Activated T-cell treated with anti-CD3 and anti-CD28 coated beads for 1 hour (primary cell): Measurements from ENCODE around the gene FAM163B.

ENCODE experiments used
- DNase-seq: peaks from one replicate; pipeline ENCODE4 v3.0.0-alpha.2; 2020; ENCODE audit warnings: low read depth

Gene FAM163B

DNA sequence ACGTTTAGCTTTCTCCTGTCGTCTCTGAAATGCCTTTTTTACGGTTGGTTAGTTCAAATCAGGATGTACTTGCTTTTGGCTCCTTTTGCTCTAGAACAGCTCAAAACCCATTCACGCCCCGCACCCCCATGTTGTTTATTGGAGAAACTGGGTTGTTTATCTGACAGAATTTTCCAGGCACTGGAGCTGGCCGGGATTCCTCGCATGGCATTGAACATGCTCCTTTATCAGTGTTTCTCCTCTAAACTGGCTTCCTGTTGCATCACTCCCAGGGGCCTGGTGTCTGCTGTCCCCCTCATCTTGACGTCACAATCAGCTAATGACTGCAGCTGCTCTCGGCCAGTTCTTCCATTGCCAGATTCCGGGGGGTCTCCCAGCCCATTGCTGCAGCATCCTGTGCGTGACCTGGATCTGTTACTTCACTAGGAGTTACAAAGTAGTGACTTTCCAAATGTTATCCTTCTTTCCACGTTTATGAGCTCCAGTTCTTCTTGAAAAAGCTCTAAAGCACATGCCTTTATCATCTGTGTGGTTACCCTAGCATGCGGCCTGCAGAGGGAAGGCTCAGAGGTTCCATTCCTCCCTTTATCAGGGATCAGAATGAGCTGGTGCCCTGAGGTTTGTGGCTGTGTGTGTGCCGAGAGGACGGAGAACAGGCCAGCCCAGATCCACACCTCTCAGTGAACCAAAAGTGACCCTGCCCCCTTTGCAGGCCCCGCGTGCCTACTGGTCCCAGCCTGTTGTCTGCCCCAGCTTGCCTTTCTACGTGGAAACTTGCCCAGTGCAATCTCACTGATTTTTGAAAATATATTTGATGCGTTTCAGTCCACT is 27.5 kb downstream of the FAM163B start:
- no peak for DNase-seq

DNA sequence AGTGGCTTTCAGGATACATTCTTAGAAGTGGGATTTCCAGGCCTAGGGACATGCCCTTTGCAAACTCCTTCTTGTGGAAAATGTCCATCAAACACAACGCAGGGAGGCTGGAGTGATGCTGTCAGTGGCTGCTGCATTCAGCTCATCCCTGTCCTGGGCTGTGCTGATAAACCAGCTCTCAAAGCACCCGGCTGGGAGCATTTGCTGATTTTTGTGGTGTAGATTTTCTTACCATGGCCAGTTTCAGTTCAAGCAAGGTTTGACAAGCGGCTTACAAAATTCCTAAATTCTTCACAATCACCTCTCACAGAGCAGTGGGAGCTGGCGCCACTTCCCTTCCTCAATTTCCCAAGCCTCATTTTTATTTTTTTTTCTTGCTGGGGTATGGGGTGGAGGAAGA is 28.2 kb downstream of the FAM163B start:
- no peak for DNase-seq

DNA sequence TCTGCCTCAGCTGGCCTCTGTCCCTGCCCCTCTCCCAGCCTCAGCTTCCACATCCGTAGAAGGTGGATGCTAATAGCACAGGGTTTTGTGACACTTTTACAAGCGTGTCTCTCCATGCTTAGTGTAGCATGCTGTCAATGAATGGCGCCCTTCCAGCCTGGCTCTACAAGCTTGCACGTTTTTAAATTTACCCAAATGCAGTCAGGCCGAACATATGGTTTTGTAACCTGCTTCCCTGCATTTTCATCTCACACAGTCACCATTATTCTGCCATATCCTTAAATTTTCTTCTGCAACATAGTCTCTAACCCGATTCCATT is 28.8 kb downstream of the FAM163B start:
- no peak for DNase-seq

DNA sequence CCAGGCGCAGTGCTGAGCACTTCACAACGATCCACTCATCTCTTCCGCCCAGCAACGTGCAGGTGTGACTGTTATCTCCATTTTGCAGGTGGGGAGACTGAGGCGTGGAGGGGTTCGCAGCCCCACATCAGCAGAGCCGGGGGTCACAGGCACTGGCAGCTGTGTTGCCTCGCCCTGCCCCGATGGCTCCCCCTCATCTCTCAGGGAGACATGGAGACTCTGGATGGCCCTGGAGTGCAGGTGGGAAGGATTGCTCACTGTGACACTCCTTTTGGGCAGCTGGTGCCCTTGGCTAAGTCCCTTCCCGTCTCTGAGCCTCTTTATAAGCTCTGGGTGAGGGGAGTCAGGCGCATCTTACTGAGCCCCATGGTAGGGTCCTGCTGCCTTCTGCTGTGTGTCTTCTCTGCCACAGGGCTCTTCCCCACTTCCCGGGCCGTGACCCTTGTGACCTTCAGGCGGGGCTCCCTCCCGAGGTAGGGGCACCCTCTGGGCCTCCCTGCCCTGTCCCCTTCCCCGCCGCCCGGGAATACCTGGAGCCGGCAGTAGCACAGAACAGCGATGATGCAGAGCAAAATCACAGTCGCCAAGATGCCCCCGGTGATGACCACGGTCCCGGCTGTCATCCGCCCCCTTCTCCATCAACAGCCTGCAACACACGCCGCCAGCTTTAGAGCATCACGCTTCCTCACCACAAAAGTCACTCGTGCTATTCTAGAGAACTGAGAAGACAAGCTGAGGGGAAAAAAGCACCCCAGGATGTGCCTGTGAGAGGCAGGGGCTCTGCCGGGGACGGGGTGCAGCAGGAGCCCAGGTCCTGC is 29.4 kb downstream of the FAM163B start:
- DNase-seq: no peak

DNA sequence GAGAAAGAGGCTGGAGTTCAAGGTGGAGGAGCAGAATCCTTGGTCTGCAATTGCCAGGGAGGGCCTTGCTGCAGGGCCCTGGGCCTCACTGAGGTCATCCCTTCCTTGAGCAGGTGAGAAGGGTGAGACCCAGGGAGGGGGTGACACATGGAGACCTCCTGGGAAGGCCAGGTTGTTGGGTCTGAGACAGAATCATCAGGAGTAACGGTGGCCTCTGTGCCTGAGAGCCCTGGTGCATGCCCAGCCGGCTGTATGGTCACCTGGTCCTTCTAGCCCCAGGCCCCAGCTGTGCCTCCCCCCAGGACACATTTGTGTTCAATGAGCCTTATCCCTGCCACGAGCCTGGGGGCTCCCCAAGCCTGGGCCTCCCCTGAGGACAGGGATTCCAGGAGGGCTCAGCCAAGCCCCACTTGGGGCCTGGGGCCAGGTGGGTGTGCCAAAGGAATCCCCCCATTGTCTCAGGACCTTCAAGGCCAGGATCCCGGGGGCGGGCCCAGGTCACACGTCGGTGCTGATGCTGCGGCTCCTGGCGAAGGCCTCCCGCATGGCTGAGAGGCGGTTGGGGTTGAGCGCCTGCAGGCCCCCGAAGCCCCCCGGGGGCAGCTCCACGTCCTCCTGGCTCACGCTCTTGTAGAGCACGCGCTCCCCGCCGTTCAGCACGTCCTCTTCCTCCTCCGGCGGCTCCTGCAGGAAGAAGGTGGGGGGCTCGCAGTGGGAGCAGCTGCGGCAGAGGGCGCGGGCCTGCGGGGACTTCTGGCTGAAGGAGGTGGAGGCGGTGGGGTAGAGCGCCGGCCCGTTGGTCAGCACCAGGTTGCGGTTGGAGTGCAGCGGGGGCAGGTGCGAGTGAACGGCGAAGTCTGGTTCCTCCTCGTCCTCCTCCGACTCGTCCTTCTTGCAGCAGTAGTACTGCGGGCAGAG is 30.4 kb downstream of the FAM163B start:
- no peak for DNase-seq

DNA sequence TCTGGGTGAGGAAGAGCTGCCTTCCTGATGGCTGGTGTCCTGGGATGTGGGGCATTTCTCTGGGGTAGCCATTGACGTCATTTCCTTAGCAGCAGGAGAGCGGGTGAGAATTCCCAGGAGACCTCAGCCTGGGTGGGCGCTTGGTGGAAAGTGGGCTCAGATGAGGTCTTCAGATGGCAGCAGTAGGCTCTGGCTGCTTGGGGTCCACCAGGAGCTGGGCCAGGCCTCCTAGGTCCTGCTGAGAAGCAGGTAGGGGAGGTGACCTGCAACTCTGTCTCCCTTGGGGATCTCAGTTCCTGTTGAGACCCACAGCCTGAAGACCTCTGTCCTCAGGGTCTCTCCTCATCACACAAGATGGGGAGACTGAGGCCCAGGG is 31.5 kb downstream of the FAM163B start:
- DNase-seq: no peak

DNA sequence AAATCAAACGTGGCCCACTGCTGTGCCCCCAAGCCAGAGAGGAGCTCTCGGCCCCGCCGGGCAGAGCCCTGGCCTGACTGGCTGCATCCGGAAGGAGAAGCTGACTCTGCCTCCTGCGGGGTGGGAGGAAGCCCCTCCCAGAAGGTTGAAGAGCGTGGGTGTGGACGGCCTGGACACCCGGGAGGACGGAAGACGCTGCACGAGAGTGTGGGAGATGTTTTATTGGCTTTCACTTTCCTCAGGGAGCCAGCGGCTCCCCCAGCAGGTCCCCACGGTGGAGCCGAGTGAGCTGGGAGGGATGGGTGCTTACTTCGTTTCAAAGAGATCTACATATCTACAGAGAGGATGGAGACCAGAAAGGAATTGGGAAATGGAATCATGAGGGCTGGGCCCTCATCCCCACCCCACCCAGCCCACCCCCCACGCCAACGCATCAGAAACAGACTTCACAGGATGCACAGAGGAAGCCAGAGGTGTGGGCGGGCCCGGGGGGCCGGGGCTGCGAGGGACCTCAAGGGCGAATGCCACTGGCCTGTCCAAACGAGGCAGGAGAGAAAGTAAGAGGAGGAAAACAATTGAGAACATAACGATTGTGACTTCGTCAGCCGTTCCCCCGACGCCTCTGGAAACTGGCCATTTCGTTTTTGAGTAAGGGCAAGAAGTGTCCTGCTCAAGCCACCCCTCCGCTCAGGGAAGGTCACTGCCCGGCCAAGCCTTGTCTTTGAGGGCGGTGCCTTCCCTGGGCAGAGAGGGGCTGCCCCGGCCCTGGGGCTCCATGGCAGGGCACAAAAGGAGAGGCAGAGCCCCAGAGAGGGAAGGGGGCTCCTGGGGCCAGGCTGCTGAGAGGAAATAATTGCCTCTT is 32.1 kb downstream of the FAM163B start:
- no peak for DNase-seq

DNA sequence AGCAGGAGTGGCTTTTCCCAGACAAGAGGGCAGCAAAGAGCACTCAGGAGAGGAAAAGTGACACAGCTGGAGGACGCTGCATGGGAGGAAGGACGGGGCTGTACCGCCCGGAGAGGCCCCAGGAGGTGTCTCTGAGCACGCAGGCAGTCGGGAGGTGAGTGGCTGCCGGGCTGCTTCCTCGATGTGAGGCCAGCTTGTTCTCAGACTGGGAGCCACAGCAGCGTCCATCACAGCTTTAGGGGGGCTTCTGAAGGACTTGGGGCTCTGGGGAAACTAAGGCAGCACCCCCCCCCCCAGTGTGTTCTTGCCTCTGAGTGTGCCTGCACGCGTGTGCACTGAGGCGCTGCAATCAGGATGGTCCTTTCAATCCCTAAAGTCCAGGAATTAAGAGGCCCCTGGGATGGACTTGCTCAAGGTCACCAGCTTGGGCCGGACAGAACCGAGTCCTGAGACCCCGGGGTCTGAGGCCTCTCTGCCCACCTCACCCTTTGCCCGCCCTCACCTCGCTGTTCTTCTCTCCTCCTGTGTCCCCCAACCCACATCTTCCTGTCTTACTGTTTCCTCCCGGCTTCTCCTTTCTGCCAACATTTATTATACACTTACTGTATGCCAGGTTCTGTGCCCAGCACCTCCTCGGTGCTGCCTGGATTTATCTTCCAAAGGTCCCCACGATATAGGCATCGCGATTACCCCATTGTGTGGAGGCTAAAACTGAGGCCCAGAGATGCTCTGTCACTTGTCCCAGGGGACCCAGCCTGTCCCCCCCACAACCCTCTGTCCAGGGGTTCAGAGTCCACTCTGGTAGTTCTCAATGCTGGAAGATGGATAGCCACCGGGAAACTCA is 32.9 kb downstream of the FAM163B start:
- DNase-seq: no peak

DNA sequence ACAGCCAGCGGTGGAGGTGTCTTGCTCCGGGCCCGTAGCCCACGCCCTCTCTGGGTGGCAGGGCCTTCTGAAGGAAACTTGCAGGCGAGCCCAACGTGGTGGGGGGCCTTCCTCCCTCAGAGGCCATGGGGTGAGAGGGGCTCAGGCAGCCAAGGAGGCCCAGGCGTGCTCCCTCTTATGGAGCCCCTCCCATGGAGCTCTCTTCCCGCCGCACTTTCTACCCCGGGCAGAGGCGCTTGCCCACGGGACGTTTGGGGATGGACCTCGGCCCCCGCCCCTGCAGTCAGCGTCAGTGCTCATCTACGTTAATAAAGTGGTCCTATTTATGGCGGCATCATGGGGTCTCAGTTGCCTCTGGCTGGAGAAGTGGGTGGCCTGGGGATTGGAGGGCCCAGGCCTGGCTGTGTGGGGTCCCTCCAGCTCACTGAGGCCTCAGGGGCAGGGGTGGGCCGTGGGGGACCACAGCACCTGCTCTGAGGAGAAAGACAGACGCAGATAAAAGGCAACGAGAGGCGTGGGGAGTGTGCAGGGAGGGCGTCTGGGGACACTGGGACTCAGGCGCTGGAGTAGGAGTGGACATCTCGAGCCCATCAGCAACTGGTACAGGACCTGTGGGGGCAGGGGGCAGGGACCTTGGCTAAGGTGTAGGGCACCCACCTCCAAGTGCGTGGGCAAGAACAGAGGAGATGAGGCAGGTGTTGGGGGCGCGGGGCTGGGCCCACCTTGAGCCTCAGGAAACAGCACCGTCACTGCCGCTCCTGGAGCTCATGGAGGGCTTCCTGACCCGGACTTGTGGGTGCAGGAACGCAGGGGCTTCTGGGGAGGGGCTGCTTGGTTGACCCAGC is 33.8 kb downstream of the FAM163B start:
- DNase-seq: no peak

DNA sequence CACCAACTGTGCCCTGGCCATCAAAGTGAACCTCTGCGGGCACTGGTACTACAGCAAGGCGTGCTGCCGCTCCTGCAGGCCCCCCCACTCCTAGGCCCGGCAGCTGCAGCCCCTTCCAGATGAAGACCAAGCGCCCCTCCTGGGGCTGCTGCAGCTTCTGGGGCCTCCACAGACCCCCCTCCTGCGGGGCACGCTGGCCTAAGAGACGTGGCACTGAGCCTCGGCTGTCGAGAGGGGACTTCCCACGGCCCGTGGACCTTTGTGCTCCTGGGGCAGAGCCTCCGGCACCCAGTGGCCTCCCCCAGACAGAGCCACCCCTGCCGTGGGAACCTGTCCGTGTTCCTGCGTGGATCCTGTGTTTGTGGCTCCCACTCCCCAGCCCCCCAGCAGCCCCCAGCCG is 34.4 kb downstream of the FAM163B start:
- DNase-seq: no peak

DNA sequence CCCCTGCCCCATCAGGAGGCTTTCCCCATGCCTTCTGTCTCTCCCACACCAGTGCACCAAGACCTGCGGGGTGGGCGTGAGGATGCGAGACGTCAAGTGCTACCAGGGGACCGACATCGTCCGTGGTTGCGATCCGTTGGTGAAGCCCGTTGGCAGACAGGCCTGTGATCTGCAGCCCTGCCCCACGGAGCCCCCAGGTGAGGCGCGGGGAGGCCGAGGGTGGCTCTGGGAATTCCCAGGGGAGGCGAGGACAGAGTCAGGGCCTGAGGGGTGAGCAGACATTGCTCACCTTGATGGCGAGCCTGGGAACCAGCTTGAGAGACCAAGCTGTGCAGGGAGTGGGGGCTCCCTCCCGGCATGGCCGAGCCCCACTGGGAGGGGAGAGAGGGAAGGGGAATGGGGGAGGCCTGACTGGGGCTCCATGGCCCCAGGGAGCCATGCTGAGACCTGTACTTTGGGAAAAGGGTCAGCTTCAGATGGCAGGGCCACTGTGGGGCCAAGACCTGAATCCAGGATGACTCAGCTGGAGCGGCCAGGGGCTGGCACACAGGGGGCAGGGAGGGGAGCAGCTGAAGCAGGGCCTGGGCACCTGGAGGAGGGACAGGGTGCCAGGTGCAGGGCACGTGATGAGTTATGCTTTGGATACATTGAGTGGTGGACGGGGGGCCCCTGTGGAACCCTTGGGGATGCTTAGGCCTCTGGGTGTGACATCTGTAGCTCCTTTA is 35.2 kb downstream of the FAM163B start:
- DNase-seq: no peak

DNA sequence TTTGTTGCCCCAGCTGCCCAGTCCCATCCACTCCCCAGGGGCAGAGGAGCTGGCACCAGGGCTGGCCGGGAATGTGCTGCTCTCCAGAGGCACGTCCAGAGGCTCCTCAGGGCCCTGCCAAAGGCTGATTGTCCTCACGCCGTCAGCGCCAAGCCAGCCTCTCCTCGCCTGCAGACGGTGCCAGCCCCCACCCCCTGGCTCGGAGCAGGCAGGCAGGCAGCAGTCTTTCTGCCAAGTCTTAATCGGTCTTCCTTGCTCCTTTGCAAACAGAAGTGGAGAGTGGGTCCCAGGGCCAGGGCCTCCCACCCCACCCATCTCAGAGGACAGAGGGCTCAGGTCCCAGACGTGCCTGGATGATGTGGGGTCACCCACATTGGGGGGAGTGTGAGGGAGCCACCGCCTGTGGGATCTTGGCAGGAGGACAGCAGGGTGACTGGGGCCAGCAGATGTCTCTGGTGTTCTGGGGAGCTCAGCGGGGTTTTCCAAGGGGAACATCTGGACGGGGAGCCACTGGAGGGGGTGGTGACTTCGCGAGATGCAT is 36.3 kb downstream of the FAM163B start:
- DNase-seq: no peak

DNA sequence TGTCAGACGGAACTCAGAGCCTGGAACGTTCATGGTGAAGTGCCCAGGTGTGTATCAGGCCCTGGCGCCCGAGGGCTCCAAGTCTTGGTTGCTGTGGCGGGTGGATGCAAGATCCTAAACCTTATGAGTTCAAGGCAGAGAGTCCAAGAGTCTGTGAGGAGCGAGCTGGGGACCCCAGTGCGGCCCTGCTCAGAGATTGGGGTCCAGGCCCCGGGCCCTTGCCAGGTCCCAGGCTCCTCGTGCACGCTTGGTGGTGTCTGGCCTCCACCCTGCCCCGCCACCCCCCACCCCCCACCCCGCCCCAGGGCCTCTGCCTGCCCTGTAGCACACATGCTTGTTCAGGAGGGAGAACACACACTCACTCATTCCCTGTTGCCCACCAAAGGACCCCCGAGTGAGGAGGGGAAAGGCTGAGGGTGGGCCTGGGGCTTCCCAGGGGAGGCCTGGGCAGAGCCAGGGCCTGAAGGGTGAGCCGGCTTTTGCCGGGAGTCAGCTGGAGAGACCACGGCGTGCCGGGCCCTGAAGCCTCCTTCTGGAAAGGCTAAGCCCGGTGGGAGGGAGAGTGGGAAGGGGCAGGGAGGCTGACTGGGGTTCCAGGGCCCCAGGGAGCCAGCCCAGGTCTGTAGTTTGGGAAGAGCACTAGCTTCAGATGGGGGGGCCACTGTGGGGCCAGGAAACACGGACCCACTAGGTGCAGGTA is 37.1 kb downstream of the FAM163B start:
- DNase-seq: no peak

DNA sequence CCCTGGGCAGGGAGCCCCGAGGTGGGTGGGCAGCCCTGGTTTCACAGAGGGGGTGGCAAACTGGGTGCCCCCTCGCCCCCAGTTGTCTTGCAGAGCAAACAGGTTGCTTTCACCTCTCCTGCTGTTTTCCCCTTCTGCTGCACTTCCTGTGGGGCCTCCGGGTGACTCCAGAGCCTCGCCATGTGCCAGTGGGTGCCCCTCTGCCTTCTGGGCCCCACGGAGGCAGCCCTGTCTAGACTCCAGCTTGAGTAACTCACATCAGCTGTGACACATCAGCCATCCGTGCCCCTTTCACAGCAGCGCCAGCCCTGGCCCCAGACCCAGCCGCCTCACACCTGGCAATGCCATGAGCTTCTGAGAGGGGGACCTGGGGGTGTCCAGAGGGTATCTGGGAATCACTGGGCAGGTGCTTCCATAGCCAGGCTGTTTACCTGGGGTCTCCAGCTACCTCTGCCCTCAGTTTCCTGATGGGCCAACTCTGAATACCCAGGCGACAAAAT is 37.7 kb downstream of the FAM163B start:
- no peak for DNase-seq

DNA sequence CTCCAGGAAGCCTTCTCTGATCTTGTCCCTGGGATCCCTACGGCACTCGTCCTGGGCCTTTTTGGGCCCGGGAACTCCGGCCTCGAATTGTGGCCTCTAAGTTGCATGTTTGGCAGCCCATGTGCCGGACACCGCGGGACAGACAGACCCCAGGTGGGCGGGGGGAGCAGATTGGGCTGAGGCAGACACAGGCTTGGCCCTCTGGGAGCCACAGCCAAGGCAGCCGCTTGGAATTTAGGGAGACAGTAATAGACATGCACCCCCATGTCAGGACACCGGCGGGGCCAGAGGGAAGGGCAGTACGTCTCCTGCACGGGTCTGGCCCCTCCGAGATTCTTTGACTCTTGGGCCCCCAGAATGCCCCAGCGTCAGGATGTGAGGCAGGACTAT is 38.5 kb downstream of the FAM163B start:
- DNase-seq: no peak

DNA sequence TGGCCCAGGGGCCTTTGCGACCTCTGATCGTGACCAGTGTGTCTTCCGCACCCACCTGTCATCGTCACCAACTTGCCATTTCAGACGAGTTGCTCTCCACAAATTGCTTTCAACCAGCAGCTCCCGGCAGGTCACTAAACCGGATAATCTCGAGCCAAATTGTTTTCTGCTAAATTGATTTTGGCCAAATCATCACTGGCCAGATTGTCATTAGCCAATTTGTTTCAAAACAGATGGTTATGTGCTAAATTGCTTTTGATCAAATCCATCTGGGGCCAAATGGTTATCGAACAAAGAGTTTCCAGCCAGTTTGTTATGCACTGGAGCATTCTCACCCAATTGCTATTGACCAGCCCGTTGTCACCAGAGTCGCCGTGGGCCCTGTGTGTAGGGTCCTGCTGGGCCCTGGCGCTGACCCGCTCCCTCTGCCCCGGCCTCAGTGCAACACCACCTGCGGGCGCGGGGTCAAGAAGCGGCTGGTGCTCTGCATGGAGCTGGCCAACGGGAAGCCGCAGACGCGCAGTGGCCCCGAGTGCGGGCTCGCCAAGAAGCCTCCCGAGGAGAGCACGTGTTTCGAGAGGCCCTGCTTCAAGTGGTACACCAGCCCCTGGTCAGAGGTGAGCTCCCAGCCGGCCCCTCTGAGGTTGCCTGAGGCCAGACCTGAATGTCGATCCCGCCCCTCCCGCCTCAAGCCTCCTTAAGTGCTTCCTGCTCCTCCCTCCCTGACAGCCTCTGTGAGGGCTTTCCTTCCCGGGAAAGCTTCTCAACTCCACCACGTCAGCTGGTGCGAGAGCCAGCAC is 39.1 kb downstream of the FAM163B start:
- no peak for DNase-seq
